GM12864 (cell line): ENCODE measurements around the gene DAB2IP.

Experiments used
- DNase-seq: peaks from one replicate; pipeline ENCODE4 v3.0.0-alpha.2; 2011; ENCODE audit warnings: low read depth
- H3K4me3 ChIP-seq: 2 replicates; pipeline ENCODE4 v1.5.1; 2011; ENCODE audit warnings: mild to moderate bottlenecking, low read depth, low read length, control low read depth
- CTCF ChIP-seq: IDR thresholded peaks from 2 replicates; pipeline ENCODE4 v1.5.1; 2011; ENCODE audit warnings: low read depth, mild to moderate bottlenecking, moderate library complexity, low read length, control low read depth, inconsistent platforms; ENCODE audit errors: missing control alignments

Gene DAB2IP

GRCh38 chr9:121662891-121663580 is 11.6 kb downstream of the DAB2IP start:
- no peak overlapping the region for H3K4me3 ChIP-seq
- TF ChIP-seq CTCF = no peak
- DNase-seq = no peak

GRCh38 chr9:121663591-121663990 is 12.2 kb downstream of the DAB2IP start:
- DNase-seq = no peak
- no peak for TF ChIP-seq CTCF
- H3K4me3 ChIP-seq = no peak overlapping the region

GRCh38 chr9:121666294-121666693 is 14.9 kb downstream of the DAB2IP start:
- DNase-seq = no peak
- no peak overlapping the region for H3K4me3 ChIP-seq
- TF ChIP-seq CTCF = no peak

- no peak for TF ChIP-seq CTCF
- no peak for DNase-seq
Measured at GRCh38 chr9:121667214-121667613, 15.8 kb downstream of the DAB2IP start.

GRCh38 chr9:121667890-121668289 is 16.5 kb downstream of the DAB2IP start:
- no peak for TF ChIP-seq CTCF
- H3K4me3 ChIP-seq = no peak overlapping the region
- no peak for DNase-seq

More at GRCh38 chr9:121667214-121667613, 15.8 kb downstream of the DAB2IP start:
- no peak overlapping the region for H3K4me3 ChIP-seq

- no peak for TF ChIP-seq CTCF
- H3K4me3 ChIP-seq = no peak overlapping the region
- DNase-seq = no peak
Measured at GRCh38 chr9:121670431-121670830, 19.0 kb downstream of the DAB2IP start.

- no peak for DNase-seq
- TF ChIP-seq CTCF = no peak
- H3K4me3 ChIP-seq = no peak overlapping the region
Measured at GRCh38 chr9:121671612-121672155, 20.2 kb downstream of the DAB2IP start.
